CD1c-positive myeloid dendritic cell (primary cell): ENCODE data around the gene SMPD2.

Experiments used
- DNase-seq: peaks from one replicate; pipeline ENCODE4 v3.0.0-alpha.2; 2016; ENCODE audit errors: extremely low spot score

SMPD2 gene

GRCh38 chr6:109485266-109485935 is 44.9 kb downstream of the SMPD2 start:
- no peak for DNase-seq

DNA sequence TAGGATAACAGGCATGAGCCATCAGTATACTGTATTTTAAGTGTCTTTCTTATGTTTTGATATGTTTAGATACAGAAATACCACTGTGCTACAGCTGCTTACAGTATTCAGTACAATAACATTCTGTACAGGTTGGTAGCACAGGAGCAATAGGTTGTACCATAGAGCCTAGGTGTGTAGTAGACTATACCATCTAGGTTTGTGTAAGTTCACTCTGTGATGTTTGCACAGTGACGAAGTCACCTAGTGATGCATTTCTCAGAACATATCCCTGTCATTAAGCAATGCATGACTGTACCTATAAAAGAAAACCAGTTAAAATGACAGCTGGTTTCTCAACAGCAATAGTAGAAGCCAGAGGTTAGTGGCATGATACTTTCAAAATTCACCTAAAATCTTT is 45.5 kb downstream of the SMPD2 start:
- no peak for DNase-seq

DNA sequence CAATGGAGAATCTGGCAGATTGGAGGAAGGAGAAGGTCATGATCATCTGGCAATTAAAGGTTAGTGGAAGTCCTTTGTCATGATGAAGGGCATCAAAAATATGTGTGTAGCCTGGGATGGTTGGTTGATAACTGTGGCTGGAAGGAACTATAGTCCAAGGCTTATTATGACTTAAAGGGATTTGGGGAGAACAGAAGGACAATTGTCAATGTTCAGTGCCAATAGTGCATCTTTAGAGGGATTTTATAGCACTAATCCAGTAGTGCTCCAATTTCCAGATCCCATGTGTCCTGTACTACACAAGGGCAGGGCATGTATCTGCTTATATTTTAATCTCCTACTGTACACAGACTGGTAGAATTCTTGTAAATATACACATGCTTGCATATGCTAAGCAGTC is 47.5 kb downstream of the SMPD2 start:
- DNase-seq: no peak

- no peak for DNase-seq
These were observed 50.2 kb downstream of the SMPD2 start for GRCh38 chr6:109490713-109491112.

DNA sequence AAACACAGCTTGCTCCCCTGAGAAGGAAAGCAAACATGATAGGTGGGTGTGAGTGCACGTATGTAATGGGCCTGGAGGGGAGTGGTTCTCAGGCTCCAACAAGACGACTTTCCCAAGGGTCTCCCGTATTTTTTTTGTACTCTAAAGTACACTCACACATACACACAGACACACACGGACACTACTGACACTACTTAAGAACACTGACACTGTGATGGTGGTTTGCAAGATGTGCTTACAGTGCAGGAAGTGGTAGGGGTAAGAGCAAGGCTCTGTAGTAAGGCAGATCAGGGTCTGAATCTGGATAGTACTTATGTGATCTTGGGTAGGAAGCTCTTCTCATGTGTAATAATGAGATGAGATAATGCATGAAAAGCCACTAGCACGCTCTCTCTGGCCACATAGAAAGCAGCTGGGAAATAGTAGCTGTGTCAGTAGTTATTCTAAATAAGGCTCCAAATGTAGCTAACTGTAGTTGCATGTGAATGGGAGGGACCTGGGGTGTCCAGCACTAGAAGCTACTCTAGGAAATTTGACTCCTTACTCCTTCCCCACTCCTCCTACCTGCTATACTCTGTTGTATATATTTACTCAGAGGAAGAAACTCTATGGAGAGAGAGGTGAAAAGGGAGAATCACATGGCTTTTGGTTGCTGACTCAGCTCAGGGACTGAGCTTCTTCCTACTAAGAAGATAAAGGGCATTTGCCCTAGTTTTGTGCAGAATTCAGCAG is 50.8 kb downstream of the SMPD2 start:
- DNase-seq: no peak
